HG02973 (cell line): ENCODE data around the gene DBF4.
"Not testable (repeated sequence)": the region's sequence is repeated elsewhere in the genome, so short reads cannot be mapped to it uniquely, and the experiment has no call there.

Experiments used
- ATAC-seq: cut with Tn5 transposase; IDR thresholded peaks from one replicate; pipeline ENCODE4 v1.9.1; 2021; ENCODE audit warnings: moderate library complexity; ENCODE audit not compliant: unreplicated experiment

DBF4 gene, protein sequence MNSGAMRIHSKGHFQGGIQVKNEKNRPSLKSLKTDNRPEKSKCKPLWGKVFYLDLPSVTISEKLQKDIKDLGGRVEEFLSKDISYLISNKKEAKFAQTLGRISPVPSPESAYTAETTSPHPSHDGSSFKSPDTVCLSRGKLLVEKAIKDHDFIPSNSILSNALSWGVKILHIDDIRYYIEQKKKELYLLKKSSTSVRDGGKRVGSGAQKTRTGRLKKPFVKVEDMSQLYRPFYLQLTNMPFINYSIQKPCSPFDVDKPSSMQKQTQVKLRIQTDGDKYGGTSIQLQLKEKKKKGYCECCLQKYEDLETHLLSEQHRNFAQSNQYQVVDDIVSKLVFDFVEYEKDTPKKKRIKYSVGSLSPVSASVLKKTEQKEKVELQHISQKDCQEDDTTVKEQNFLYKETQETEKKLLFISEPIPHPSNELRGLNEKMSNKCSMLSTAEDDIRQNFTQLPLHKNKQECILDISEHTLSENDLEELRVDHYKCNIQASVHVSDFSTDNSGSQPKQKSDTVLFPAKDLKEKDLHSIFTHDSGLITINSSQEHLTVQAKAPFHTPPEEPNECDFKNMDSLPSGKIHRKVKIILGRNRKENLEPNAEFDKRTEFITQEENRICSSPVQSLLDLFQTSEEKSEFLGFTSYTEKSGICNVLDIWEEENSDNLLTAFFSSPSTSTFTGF

DNA sequence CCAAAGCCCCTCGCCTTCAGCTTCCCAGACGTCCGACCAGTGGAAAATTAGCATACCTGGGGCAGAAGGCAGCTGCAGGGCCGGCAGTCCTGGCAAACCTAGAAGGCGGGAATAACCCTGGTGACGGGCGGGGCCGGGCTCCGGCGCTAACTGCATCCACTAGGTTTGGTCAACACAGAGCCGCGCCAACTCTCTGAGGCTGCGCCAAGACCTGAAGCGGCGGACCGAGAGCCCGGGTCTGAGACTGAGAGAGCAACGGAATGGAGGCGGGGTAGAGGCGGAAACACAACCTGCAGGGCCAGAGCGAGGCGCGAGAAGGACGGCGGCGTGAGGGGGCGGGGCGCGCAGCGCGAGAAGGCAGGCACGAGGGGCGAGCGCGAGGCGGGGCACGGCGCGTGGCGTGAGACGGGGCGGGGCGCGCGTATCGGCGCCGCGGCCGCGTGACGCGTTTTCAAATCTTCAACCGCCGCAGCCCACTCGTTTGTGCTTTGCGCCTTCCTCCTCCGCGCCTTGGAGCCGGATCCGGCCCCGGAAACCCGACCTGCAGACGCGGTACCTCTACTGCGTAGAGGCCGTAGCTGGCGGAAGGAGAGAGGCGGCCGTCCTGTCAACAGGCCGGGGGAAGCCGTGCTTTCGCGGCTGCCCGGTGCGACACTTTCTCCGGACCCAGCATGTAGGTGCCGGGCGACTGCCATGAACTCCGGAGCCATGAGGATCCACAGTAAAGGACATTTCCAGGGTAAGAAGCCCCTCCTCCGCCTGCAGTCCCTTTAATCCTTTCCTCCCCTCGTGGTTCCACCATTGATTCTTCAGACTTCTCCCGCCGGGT is at the start of gene DBF4, which contains the start of gene SLC25A40:
Gene DBF4 (plus strand): TSS at position 454 of the 829 bp plus-strand sequence. CDS start 240 bp downstream, at position 694.
Gene SLC25A40 (minus strand): TSS at position 321 of the 829 bp plus-strand sequence. CDS start 17,633 bp downstream, outside the sequence.
- peak; percentile 88 for ATAC-seq

DNA sequence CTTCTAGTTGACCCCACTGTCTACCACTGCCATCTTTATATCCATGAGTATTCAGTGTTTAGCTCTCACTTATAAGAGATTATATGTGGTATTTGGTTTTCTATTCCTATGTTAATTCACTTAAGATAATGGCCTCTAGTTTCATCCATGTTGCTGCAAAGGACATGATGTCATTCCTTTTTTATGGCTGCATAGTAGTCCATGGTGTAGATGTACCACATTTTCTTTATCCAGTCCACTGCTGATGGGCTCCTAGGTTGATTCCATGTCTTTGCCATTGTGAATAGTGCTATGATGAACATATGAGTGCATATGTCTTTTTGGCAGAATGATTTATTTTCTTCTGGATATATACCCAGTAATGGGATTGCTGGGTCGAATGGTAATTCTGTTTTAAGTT is 47.9 kb upstream of the DBF4 start:
- ATAC-seq, result not testable (repeated sequence)

DNA sequence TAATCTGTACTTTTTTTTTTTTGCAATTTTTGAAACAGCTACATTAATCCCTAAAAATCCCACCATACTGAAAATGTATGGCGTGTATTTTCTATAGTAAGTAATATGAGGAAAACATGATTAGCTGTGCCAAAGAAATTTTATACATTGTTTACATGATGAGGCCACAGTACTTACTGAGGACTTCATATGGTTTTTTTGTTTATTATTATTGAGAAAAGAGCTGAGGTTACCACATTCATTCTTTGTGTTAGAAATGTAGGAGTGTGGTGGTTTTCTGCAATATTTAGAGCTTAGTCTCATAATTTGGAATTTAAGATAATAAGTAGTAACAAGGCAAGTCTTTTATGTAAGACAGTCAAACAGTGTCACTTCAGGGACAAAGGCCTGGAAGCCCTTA is 45.2 kb upstream of the DBF4 start:
- ATAC-seq, result no peak

DNA sequence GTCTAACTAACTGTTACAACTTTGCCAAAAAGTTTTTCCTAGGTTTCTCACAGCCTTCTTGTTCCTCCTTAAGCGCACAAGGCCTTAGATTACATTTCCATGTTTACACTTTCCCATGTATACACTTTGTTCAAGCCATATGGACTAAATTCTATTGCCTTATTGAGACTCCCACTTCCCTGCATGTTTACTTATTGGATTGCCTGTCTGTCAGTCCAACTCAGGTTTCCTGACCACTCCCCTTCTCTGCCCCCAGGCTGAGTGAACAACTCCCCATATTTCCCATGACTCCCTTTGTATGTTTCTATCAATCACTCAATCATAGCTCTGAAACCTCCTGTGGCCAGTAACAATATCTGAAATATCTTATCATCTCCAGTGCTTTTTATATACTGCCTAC is 43.2 kb upstream of the DBF4 start:
- ATAC-seq, result no peak

DNA sequence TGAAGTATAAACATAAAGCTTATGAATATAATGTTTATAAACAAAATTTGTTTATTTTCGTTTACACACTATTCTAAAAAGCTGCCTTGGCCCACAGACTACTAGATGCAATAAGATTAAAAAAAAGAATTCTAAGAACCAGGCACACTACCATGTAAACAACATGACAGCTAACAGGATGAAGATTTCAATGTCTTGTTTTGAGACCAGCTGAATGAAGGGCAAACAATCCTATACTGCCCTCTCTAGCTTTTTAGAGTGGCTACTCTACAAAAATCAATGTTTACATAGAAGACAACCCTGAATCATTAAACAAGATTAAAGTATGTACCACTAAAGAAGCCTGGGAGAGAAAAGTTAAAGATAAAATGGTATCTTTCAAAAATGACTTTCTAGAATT is 38.7 kb upstream of the DBF4 start:
- ATAC-seq, result no peak

DNA sequence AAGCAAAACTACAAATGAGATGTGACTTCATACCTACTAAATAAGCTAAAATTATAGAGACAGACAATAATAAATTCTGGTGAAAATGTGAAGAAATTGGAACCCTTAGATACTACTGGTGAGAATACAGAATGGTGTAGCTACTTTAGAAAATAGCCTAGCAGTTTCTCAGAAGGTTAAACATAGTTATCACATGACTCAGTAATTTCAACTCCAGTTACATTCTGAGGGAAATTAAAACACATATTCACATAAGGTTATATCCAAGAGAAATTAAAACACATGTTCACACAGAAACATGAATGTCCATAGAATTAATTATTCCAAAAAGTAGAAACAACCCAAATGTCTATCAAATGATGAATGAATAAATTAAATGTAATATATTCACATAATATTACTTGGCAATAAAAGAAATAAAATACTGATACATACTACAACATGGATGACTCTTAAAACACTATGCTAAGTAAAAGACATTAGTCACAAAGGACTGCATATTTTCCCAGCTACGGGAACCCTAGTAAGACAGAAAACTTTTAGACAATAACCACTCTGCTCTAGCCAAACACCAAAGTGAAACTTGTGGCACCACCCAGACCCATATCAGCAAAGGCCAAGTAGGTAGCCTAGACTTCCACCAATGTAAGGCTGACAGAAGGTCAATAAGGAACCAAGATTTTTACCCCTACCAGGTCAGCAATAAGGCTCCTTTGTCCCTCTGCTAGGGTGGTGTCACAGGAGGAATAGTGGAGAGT is 25.3 kb upstream of the DBF4 start:
- no peak for ATAC-seq

DNA sequence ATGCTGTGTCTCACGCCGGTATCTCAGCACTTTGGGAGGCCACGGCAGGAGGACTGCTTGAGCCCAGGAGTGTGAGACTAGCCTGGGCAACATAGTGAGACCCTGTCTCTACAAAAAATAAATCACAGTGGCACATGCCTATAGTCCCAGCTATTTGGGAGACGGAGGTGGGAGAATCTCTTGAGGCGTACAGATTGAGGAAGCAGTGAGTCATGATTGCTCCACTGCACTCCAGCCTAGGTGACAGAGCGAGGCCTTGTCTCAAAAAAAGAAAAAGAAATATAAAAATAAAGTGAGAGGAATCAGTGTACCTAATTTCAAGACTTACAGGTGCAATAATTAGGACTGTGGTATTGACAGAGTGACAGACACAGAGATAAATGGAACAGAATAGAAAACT is 24.0 kb upstream of the DBF4 start:
- no peak for ATAC-seq

DNA sequence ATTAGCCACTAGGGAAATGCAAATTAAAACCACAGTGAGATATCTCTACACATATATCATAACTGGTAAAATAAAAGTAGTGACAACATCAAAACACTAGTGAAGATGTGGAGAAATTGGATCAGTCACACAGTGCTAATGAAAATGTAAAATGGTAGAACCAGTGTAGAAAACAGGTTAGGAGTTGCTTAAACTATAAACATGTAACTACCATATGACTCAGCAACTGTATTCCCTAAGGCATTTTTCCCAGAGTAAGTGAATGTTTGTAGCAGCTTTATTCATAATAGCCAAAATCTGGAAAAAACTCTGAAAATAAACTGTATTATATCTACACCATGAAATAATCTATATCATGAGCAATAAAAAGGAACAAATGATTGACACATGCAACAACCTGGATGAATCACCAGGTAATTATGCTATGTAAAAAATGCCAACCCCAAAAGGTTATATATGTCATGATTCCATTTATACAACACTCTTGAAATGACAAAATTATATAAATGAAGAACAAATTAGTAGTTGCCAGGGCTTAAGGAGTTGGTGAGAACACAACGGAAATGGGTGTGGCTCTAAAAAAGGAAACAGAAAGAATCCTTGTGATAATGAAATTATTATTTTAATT is 22.9 kb upstream of the DBF4 start:
- no peak for ATAC-seq

DNA sequence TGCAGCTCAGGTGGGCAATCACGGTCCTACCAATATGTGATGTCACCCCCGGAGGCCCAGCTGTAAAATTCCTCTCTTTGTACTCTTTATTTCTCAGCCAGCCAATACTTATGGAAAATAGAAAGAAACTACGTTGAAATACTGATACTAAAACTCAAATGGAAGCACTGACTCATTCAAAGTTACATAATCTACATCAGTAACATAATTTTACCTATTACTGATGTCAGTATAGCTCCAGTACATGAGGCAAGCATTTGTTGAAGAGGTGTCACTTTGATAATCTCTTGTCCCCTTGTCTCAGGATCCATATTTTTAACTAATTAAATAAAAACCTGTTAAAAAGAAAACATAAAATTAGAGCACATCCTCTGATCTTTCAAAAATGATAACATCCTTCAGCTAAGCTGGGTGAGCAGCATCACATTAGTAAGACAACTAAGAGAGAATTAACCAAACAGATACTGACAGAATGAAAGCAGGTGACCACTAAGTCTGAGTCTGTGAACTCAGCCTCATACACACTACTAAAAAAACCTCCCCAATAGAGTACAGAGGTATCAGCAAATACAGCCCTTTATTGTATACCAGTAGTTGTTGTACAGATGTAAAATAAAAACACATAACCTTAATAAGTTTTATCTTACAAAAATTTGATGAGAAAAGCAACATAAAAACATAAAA is 17.7 kb upstream of the DBF4 start:
- ATAC-seq, result no peak

DNA sequence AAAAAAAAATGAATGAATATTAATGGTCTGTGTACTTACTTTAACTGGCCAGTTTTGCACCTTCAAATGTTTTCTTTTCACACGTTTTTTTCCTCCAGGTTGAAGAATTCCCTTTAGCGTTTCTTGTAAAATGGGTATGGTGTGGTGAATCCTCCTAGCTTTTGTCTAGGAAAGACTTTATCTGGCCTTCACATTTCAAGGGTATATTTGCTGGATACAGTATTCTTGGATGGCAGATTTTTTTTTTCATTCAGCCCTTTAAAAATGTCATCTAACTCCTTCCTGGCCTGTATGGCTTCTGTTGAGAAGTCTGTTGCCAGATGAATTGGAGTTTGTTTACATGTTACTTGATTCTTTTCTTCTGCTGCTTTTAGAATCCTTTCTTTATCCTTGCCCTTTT is 10.2 kb upstream of the DBF4 start:
- ATAC-seq, result no peak

DNA sequence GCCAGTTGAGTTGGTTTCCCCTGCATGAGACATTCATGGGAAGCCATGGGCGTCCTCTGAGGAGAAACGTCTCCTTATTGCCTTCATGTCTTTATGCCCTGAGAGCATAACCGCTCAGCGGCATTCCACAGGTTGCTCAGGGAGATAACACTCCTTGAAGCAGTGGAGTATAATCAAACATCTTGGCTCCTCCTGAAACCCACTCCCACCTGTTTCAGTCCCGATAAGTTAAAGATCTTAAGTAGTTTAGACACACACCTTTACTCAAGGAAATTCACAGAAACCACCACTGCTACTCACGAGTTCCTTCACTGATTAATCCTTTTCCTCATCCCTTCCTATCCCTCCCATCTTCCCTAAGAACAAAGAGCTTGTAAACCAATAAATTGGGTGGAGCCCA is 9.8 kb upstream of the DBF4 start:
- ATAC-seq, result not testable (repeated sequence)

DNA sequence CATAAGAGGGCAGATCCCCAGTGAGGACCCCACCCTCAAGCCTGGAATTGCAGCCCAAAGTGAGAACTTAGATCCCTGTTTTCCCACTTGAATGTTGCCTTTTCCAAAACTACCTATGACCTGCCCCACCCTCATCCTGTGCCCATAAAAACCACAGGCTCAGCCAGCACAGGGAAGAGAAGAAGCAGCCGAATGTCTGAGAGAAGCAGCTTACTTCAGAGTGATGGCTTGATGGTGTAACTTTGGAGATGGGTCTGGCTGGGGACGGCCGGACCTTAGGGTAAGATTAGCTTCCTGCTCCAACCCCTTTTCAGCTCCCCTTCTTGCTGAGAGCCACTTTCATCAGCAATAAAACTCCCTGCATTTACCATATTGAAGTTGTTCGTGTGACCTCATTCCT is 5.8 kb upstream of the DBF4 start:
- no peak for ATAC-seq

DNA sequence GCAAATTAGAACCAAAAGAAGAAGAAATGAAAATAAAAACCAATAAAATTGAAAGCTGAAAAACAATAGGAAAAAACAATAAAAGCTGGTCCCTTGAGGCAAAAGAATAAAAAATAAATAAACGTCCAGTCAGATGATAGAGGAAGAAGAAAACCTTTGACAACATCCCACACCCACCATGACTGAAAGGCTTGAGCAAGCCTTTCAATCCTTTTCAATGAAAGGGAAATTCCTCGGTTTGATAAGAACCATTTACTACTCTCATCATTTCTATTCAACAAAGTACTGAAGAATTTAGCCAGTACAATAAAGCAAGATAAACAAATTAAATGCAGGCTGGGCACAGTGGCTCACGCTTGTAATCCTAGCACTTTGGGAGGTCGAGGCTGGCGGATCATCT is 3.9 kb upstream of the DBF4 start:
- no peak for ATAC-seq

DNA sequence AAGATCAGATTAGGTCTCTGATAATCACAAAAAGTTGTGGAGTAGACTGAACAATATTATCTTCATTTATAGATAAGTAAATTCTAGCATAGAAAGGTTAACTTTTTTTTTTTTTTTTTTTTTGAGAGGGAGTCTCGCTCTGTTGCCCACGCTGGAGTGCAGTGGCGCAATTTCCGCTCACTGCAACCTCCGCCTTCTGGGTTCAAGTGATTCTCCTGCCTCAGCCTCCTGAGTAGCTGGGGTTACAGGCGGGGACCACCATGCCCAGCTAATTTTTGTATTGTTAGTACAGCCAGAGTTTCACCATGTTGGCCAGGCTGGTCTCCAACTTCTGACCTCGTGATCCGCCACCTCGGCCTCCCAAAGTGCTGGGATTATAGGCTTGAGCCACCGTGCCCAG is 3.0 kb upstream of the DBF4 start:
- ATAC-seq, result not testable (repeated sequence)

DNA sequence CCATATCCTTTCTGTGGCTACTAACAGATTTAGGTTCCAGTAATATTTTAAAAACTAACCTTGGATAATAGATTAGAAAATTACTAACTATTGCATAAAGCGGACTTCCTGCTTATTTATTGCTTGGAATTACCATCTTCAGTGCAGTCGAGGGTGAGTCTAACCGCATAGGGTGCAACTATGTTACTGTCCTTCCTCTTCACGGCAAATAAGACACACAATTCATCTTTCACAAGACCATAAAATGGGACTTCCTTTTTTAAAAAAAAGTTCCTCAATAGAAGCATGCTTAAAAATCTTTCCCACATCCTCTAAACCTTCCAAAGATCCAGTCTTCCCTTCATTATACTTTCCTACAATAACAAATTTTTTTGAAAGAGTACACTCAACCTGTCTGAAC is 2.2 kb upstream of the DBF4 start:
- ATAC-seq, result no peak

DNA sequence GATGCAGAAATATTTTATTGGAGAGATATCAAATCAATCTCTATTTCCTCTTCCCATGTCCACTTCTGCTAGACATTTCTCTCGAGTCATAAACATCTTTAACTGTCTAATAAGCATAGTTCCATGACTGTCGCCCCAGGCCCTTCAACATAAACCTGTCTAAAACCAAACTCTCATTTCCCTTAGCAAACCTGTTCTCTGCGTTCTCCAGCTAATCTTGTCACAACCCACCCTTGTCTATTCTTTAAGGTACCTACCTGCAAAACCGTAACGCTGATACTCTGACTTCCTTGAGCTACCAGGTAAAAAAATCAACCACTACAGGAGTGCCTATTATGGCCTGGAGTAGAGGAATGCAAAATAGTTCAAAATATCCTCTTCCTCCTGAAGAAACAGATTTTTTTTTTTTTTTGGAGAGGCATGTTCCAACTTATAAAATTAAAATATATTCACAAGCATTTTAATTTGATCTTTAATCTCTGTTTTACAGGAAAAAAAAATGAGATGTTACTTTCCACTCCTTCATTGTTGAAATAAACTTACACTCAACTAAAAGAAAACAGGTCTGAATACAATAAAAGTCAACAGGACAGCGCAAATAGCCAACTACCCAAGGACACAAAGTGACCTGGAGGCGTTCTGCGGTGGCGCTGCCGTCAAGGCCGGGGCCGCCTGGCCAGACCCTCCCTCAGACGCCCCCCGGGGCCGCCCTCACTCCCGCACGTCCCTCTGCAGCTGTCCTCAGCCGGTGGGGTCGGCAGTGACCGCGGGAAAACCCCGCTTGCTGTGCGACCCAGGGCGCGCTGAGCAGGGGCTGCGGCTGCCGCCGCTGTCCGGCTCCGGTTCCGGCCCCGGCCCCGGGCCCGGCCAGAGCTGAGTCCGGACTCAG is 898 bp upstream of the DBF4 start:
- ATAC-seq, result peak; percentile 10

DNA sequence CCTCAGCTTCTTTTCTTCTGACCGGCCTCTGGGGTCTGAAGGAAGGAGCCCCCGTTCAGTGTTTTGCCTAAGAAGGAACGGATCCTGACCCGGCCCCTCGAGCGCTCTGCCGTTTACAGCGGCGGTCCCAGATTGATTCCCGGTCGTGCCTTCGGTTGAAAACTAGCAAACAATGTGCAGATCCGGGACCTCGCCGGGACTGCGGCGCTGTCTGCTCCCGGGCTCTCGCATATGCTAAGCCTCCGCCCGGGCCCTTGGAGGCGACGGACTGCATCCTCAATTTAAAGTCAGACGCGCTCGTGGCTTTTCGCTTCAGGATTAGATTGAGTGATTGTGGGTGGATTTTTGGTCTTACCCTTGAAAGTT is 559 bp downstream of the DBF4 start:
- ATAC-seq, result no peak

DNA sequence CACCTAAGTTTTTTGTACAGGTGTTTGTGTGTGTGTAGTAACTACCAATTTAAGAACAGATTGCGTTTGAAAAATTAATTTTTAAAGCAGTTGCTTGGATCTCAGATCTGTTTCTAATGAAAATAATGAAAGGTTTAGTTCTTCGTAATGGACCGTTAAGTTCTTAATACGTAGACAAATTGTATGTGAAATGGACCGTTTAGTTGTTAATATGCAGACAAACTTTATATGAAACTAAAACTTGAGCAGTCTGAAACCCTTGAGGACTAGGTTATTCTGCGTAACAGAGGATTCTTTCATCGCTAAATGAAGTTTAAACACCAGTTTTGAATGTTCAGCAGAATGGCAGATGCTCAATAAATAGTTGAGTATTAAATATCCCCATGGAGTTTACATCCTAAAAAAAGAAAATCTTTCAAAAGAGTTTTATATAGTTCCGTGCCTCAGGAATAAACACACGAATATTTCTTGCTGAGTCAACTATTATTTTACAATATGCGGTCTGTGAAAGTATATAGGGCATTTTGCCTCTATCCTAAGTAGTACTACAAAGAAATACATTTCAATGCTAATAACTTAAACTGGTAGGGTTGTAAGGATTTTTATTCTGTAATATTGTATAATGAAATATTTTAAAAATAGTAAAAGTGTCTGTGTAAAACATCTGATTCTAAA is 1.2 kb downstream of the DBF4 start:
- no peak for ATAC-seq
